HG02981 (cell line): ENCODE results near the gene SHC1.
"Not testable (repeated sequence)": the region's sequence is repeated elsewhere in the genome, so short reads cannot be mapped to it uniquely, and the experiment has no call there.

Experiments used
- ATAC-seq: cut with Tn5 transposase; IDR thresholded peaks from one replicate; pipeline ENCODE4 v1.9.1; 2021; ENCODE audit warnings: mild to moderate bottlenecking, moderate library complexity; ENCODE audit not compliant: unreplicated experiment

SHC1 gene

DNA sequence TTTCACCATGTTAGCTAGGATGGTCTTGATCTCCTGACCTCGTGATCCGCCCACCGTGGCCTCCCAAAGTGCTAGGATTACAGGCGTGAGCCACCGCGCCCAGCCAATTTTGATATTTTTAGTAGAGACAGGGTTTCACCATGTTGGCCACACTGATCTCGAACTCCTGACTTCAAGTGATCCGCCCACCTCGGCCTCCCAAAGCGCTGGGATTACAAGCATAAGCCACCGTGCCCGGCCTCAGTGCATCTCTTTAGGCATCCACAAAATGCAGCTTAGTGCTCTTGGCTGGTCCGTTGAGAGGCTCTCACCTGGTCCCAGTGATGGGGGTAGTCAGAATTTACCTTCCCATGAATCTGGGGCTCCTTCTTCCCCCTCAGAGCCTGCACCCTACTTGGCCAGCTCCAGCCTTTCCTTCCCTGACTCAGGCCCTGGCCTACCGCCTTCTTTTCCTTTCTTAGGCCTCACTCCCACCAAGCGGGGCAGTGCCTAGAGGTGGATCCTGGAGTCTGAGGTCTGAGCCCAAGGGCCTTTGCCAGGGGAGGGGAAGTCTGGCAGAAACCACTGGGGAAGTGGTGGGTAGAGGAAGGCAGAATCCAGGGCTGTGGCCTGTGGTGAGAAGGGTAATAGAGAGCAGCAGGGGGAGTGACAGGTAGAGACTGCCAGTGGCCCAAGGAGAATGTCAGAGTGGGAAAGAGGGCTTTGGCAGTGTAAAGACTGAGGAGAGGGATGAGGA is 26.6 kb upstream of the SHC1 start:
- no peak for ATAC-seq

DNA sequence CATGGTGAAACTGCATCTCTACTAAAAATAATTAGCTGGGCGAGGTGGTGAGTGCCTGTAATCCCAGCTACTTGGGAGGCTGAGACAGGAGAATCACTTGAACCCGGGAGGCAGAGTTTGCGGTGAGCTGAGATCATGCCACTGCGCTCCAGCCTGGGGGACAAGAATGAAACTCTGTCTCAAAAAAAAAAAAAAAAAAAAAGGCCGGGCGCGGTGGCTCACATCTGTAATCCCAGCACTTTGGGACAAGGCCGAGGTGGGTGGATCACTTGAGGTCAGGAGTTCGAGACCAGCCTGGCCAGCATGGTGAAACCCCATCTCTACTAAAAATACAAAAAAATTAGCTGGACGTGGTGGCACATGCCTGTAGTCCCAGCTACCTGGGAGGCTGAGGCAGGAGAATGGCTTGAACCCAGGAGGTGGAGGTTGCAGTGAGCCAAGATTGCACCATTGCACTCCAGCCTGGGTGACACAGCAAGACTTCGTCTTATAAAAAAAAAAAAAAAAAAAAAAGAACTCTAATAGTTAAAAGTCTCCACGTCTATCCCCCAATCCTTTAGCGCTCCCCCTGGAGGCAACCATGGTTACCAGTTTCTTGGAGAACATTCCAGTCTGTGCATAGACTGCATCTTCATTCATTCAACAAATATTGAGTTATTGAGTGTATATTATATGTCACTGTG is 24.9 kb upstream of the SHC1 start:
- not testable (repeated sequence) for ATAC-seq

DNA sequence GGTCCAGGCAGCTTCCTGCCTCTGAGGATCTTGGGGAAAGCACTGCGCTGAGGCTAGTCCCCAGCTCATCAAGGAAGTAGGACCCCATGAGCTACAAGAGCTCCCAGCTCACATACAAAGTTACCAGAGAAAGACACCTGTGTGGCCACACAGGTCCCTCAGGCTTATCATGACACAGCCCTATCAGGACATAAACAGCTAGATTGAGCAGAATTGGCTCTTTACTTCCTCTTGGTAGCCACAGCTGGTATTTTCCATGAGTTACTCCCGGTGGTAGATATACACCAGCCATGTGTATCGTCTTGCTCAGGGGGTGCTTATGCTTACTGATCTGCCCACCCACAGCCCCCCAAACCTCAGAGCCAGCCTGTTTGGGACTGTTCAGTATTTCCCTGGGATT is 24.0 kb upstream of the SHC1 start:
- ATAC-seq = no peak

DNA sequence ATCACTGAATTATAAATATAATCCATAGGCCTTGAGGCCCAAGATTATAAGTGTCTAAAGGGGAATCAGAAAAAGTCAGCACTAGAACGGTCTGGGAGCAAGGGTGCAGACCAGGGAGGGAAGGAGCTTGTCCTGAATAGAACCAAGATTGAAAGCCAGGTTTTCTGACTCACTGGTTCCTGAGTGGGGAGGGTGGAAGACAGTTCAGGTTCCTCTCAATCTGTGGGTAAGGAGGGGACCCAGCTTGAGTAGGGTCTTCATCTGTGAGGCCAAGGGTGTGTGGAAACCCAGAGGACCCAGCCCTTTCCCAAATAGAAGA is 23.7 kb upstream of the SHC1 start:
- ATAC-seq = no peak

DNA sequence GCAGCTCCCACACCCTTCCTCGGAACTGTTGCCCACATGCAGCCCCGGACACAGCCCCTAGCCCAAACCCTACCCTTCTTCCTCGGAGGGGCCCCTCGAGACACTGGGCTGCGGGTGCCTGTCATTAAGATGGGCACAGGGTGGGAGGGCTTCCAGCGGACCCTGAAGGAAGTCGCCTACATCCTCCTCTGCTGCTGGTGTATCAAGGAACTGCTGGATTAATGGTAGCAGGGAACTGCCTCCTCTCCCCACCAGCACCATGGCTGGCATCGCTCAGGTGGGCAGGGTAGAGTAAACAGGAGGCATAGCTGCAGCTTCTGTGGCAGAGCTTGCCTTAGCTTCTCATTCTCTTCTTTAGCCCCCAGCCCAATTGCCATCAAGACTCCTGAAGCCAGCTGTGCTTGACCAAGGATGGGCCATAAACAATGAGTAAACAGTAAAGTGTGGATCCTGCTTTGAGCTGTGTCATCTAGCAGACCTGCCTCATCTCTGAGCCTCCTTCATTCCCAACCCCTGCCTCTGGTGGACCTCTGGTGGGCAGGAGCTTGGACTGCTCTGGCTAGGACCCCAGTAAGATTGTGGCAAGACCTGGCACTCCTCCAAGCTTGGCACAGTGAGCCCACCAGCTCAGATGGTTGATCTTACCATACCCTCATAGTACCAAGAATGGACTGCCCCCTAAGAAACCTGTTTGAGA is 23.2 kb upstream of the SHC1 start, which contains the start of gene LENEP:
Gene LENEP (plus strand): TSS at position 15 of the 697 bp plus-strand sequence. CDS start 22 bp downstream, at position 37.
- ATAC-seq = no peak

DNA sequence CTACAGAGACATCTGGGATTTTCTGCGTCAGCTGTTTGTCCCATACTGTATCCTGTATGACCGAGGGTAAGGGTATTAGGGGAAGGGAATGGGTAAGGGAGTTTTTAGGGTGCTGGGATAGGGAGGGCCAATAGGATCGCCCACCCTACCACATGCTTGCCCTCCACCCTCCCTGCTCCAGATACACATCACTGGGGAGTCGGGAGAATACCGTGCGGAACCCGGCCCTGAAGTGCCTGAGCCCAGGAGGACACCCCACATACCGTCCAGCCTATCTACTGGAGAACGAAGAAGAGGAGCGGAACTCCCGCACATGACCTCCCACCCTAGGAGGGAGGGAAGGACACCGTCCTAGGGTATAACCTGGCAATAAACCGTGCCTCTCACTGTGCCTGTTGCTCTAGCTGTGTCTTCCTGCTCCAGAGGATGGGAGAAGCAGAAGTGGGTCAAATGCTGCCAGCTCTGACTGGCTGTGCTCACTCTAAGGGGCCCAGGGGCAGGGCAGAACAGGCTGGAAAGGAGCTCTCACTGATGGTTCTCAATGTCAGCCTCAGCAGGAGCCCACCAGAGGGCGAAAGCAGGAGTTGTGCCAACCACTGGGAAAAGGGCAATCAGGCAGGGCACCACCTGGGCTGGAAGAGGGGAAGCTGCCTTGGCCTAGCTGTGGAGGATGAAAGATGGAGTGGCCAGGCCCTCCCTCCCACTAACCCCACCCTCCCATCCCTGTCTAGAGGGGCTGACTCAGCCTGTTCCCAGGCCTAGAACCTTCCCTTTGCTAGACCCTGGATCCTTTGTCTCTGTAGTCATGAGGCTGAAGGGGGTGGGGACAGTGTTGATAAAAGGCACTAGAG is 22.4 kb upstream of the SHC1 start:
- no peak for ATAC-seq

DNA sequence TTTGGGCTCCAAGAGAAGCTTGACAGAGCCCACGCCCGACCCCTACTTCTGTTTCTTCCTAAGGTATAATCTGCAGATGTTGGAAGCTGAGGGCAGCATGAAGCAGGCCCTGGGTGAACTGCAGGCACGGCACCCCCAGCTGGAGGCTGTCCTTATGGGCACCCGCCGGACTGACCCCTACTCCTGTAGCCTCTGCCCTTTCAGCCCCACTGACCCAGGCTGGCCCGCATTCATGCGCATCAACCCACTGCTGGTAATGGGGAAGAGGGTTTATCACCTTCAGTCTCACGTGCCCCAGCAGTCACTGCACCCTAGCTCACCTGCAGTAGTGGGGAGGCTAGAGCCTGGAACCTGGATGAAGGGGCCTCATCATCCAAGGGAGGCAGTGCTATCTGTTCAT is 19.7 kb upstream of the SHC1 start:
- ATAC-seq = no peak

DNA sequence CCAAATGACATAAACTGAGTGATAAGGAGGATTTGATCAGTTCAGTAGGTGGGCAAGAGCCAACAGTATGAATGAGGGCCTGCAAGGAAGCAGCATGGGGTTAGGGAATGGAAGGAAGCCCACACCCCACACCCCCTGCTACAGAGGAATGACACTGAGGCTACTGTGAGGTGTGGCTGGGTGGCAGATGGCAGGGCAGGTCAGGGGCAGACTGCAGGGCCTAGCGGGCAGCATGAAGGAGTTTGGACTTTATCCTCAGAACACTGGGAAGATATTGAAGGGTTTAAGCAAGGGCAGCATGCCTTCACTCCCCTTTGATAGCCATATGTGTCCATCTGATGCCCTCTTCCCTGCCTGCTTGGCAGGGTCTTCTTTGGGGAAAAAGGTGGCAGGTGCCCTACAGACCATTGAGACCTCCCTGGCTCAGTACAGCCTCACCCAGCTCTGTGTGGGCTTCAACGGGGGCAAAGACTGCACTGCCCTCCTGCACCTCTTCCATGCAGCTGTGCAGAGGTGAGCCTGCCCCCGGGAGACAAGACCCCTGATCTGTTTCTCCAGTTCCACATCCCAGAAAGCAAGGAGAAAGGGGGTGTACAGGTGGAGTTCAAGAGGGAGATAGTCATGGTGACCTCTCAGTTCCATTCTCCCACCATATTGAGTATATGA is 18.8 kb upstream of the SHC1 start:
- no peak for ATAC-seq

DNA sequence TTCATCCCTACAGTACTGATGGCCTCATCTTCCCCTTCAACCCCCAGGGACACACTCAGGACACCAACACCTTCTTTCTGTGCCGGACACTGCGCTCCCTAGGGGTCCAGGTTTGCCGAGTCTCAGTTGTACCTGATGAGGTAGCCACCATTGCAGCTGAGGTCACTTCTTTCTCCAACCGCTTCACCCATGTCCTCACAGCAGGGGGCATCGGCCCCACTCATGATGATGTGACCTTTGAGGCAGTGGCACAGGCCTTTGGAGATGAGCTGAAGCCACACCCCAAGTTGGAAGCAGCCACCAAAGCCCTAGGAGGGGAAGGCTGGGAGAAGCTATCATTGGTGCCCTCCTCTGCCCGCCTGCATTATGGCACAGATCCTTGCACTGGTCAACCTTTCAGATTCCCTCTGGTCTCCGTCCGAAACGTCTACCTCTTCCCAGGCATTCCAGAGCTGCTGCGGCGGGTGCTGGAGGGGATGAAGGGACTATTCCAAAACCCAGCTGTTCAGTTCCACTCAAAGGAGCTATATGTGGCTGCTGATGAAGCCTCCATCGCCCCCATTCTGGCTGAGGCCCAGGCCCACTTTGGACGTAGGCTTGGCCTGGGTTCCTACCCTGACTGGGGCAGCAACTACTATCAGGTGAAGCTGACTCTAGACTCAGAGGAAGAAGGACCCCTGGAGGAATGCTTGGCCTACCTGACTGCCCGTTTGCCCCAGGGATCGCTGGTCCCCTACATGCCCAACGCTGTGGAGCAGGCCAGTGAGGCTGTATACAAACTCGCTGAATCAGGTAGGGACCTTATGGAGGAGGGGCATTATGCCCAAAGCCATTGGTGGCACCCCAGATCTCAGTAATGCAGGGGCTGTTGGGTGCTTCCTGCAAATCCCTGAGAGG is 17.8 kb upstream of the SHC1 start:
- ATAC-seq = no peak

DNA sequence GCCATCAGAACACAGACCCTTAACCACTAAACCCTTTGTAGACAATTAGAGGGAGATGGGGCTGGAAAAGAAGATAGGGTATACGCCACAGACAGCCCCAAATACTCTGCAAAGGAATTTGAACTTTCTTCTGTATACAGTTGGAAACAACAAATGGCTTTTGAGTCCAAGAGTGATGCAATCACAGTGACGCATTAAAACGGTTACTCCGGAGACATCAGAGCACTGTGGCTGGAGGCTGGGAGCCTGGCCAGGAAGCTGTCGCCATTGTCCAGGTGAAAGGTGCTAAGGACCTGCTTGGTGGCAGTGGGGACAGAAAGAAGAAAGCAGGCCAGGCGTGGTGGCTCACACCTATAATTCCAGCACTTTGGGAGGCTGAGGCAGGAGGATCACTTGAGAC is 16.8 kb upstream of the SHC1 start:
- no peak for ATAC-seq

DNA sequence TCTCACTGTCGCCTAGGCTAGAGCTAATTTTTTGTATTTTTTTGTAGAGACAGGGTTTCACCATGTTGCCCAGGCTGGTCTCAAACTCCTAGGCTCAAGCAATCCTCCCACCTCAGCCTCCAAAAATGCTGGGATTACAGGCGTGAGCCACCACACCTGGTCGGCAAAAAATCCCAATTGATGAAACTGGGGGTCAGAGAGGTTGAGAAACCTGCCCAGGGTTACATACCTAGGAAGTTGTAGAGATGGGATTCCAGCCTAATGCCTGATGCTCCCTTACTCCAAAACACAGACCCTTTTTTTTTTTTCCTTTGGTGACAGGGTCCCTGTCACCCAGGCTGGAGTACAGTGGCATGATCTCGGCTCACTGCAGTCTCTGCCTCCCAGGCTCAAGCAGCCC is 16.2 kb upstream of the SHC1 start:
- not testable (repeated sequence) for ATAC-seq

DNA sequence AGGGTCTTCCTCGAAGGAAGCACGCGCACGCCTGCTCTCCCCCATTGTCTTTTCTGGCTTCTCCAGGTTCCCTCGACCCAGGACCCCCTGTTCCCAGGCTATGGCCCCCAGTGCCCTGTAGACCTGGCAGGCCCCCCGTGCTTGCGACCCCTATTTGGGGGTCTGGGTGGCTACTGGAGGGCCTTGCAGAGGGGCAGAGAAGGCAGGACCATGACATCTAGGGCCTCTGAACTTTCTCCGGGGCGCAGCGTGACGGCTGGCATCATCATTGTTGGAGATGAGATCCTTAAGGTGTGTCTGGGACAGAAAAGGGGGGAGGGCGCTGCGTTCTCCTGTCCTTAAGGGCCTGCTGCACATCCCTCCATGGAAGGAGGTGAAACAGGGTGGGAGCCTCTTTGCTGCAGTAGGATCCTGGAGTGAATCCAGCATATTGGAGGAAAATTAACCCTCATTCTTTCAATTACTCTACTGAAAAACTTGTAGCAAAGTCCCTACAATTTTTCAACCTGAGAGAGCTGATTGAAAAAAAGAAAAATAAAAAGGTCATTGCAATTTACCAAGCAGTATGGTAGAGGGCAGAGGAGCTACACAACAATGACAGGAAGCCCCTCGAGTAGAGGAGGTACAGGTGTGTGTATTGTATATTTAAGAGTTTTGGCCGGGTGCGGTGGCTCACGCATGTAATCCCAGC is 13.4 kb upstream of the SHC1 start:
- ATAC-seq = no peak

DNA sequence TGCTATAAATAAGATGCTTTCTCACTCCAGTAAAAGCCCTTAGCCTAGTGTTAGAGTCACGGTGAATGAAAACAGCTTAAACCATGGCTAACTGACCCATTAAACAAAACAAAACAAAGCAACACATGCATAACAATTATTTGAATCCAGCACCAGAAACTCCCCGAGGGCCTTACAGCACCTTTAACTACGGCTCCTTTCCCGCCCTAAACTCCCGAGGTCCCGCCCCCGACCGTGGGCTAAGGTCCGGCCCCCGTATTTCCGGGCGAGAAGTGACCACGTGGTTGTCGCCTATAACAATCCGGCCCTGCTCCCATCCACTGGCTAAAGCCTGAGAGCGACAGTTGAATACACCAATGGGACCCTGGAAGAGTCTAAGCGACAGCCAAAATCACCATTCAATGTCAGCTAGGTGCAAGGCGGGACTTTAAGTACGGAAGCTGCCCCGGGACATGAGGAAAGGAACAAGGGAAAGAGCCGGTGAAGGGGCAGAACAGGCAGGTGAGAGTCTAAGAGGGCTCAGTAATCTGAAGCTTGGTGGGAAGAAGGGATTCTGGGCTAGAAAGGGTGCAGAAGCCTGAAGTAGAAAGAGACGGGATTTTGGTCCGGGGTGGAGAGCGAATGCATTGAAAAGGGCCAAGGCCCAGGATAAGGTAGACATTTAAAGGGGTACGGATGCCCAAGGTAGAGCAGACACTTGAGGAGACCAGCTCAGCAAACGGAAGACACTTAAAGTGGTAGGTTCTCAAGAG is 12.5 kb upstream of the SHC1 start, which contains the start of gene FLAD1:
Gene FLAD1 (plus strand): TSS at position 448 of the 752 bp plus-strand sequence. CDS start 351 bp downstream, outside the sequence.
- peak; percentile 99 for ATAC-seq

DNA sequence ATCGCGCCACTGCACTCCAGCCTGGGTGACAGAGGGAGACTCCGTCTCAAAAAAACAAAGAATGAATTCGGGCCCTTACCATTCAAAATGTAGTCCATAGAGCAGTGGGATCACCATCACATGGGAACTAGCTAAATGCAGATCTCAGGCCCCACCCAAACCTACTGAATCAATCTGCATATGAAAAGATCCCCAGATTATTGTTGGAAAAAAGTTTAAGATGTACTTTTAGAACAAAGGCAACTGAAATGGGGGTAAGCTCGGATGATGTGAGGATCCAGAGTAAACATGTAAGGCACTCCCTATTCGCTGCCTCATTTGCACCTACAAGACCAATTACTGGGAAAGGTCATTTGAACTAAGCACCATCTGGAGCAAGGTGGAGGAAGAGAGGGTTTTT is 11.8 kb upstream of the SHC1 start:
- no peak for ATAC-seq

DNA sequence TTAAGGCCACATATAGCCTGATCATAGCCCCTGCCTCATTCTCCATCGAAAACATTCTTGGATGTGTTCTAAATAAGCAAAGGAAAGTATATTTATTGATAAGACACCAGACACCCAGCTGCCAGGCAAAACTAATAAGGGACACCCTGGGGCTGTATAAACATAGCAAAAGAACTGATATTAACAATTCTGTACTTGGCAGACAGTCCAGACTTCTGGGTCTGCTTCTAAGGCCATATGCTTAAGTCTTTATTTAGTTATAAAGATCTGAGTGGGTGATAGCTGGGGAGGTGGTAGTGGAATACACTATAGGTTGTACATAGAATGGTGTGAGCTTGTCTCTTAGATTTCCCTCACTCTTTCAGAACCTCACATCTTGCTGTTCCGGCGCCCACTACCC is 7.8 kb upstream of the SHC1 start:
- ATAC-seq = no peak

DNA sequence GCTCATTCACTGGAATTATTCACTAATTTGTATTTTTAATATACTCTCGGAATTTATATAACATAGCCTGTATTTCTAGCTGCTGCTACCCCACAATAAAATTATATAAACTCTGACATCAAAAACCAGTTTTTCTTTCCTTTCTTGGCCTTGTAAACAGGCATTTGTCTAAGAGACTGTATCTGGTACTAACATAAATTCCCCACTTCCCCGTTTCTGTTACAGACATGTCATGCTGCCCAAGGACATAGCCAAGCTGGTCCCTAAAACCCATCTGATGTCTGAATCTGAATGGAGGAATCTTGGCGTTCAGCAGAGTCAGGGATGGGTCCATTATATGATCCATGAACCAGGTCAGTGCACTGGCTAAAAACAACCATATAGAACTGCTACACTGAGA is 7.2 kb upstream of the SHC1 start:
- not testable (repeated sequence) for ATAC-seq

DNA sequence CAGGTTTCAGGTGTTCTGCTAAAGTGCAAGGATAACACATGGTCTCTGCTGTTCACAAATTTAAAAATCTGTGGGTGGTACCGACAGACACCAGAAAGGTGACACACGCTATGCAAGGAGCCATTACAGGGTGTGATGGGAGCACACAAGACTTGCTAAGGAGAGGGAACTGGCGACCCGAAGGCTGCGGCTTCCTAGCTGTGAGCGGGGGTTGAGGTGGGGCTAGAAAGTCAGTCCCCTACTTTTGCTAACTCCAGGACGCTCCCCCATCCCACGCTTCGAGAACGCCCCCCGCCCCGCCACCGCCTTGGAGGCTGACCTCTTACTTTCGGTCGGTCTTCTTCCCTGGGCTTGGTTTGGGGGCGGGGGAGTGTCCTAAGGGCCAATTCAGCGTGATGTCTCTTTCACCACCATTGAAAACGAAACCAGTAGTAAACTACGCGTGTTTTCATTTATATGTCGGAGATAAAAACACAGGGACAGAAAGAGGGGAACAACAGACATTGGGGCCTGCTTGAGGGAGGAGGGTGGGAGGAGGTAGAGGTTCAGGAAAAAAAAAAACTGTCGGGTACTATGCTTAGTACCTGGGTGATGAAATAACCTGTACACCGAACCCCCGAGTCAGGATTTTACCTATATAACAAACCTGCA is 5.0 kb upstream of the SHC1 start:
- ATAC-seq = no peak
